CMK (cell line): ENCODE results near the gene TICRR.

ENCODE experiments used
- DNase-seq: peaks from one replicate; pipeline ENCODE4 v3.0.0-alpha.2; 2010; ENCODE audit warnings: low read depth

Gene TICRR

DNA sequence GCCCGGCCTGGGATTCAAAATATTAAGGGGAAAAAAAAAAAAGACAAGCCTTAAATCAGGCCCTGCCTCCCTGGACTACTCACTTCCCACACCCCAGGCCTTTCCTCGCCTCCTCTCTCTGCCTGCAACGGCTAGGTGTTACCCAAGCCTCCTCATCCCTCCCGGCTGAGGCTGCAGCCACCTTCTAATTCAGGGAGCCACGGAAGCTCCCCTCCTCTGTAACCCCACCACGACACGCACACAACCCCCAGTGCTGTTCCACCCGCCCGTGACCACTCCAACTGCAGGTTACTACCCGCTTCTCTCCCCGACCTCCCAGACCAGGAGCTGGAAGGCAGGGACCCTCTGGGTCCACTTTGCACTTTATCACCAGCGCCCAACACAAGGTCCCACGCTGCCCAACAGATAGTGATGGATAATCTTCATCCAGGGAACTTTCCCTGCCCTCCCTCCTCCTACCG lies 79.1 kb downstream of the TICRR start:
- no peak for DNase-seq

DNA sequence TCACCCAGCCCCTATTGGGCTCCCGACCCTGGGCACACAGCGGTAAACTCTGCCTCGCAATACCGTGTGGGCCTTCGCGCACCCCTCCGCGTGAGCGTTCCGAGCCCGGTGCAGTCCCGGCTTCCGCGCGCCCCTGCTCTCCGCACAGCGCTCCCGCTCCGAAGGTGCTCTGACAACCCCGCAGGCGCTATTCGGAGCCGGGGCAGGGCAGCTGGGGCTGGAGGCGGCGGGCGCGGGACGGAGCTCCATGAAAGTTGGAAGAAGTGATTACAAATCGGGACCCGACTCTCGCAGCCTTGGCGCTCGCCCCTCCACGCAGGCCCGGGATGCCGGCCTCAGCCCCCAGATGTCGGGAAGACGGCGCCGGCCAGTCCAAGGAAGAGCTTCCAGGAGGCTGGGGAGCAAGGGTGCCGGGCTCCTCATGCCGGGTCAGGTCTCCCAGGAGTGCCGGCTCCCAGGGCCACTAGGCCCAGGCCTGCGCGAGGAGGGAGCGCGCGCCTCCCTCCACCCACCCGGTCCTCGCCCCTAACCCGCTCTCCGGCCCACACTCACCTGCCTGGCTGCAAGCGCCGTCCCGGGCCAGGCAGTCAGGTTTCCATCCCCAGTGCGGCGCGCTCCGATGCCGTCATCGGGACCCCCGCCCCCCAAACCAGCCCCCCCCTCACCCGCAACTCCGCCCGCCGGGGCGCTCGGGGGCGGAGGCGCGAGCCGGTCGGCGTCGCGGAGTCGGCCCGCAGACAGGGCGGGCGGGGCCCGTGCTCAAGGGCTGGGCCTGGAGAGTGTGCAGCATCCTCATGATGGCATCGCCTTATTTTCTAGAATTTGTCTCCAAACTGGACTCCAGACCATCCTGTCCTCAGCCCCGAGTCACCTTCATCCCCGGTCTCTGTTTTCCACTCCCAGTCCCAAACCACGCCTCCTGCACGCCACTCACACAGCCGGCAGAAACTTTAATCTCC lies 79.9 kb downstream of the TICRR start, which contains the start of gene KIF7:
TSS of gene KIF7 (minus strand) at position 621 of the 959 bp plus-strand sequence. CDS start 2,537 bp downstream, outside the sequence.
- peak; percentile 41 for DNase-seq

DNA sequence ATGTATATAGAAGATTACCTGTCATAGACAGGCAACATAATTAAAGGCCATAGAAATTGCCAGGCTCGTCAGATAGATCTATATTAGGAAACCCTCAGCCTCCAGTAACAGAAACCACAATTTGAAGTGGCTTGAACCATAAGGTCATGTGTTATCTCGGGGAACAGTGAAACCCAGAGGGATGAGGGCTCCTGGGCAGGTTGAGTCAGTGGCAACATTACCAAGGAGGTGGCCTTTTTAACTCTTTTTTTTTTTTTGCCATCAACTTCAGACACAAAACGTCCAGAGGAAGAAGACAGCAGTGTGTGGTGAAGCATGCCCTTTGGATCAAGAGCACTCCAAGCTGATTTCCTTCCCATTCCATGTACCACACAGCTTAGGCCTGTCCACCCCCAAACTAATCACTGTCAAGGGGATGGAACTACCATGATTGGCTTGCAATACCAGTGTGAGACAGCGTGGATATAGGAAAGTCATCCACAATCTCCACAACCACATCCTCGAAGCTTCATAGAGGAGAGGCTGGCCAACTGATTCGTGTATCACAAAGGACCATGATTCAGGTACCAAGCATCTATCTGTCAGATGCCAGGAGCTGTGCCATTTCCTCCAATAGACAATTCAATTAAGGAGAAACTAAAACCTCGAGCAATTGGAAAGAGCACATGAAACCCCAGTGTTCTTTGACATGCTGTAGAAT lies 81.0 kb downstream of the TICRR start:
- DNase-seq = no peak

DNA sequence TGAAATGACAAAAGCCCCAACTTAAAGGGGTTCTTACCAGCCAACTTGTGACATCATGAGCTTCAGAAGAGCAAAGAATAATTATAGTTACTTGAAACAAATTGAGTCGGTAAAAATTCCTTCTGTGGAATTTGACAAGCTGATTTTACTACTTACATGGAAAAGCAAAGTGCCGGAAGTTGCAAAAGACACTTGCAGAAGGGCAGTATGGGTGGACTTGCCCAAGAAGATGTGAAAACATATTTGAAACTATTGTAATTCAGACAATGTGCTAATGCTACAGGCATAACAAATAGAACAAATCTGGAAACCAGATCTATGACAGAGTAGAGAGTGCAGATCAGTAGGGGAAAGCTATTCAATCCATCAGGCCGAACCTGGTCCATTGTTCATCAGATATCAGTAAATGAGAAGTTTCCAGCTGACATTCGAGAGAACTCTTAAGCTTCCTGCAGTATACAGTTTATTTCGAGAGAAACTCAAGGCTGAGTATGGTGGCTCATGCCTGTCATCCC lies 82.5 kb downstream of the TICRR start:
- DNase-seq = no peak

DNA sequence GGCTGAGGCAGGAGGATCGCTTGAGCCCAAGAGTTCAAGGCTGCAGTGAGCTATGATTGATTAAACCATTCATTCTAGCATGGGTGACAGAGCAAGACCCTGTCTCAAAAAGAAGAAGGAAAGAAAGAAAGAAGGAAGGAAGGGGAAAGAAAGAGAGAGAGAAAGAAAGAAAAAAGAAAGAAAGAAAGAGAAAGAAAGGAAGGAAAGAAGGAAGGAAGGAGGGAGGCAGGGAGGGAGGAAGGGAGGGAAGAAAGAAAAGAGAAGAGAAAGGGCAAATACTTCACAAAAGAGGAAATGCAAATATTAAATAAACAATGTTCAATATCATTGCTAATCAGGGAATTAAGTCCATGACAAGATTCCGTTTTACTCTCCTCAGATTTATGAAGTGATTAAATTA lies 84.0 kb downstream of the TICRR start:
- DNase-seq = no peak

DNA sequence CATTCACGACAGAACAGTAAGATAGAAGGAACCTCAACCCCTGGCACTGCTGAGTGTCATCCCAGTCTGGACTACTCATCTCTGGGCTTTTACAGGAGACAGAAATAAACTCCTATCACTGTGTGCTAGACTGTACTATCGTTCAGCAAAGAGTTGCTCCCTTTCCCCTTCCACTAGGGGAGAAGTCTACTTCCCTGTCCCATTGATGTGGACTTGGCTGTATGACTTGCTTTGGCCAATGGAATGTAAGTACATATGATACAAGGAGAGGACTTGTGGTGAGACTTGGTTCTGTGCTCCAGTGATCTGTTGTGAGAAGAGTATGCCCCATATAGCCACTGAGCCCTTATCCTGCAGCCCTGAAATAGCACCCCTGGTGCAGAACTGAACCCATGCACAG lies 85.3 kb downstream of the TICRR start:
- DNase-seq = no peak

DNA sequence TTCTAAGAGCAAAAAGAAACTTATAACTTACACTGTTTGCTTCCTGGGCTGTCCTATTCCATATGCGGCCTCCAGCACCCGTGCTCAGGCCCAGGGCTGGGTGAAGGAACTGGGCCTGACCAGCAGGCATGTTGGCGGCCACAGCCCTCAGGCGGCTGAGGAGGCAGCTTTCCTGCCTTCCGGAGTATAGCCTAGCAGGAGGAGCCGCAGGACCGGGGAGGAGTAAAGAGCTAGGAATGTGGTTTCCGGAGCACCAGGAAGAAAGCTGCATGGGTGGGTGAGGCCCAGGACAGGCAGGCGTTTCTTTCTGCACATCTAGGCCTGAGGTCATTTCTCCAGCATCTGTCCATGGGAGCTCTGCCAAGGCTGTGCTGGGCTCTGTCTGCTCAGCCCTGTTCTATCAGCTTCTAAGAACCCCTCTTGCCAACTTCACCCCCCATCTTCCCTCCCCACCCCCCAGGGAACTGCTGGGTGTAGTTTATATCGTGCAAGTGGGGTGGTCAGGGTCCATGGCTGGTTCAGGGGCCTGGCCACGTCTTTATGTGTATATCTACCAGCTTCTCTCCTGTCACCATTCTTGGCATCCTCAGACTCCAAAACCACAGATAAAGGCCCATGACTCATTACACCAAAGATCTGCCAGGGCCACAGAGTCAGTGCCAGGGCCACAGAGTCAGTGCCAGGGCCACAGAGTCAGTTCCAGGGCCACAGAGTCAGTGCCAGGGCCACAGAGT lies 87.8 kb downstream of the TICRR start:
- DNase-seq = no peak

DNA sequence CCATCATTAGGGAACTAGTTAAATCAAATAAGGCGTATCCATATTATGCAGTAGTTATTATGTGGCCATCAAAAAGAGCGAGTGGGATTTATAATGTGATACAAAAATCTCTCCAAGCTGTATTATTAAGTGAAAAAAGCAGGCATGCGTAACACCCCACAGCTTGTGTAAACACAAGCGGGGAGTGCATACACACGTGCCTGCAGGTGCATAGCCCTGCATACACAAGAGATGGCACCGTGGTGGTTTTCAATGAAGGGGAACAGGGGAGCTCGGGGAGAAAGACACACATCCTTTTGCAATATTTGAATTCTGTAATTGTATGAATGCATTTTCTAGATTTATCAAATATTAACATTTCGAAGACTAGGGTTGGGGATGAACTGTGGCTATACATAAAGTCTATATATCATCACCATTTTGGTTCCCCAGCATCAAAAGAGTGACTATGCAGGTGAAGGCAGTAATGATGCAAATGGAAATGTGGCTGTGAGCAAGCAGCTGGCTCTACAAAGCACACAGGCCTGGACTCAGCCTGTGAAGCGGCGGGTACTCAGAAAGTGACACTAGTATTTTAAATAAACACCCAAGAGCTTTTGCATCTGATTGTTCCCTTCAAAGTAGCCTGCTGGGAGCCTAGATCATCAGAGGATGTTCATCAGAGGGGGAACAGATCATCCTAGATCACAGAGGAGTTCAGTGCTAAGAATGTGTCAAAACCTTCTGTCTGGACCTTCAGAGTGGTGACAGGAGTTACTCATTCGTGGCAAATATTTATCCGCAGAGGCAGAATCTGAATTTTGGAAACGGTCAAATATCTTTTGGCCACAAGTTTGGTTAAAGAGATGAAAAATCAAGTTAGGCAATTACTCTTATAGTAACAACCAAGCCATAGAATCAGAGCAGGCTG lies 89.4 kb downstream of the TICRR start:
- DNase-seq = no peak

DNA sequence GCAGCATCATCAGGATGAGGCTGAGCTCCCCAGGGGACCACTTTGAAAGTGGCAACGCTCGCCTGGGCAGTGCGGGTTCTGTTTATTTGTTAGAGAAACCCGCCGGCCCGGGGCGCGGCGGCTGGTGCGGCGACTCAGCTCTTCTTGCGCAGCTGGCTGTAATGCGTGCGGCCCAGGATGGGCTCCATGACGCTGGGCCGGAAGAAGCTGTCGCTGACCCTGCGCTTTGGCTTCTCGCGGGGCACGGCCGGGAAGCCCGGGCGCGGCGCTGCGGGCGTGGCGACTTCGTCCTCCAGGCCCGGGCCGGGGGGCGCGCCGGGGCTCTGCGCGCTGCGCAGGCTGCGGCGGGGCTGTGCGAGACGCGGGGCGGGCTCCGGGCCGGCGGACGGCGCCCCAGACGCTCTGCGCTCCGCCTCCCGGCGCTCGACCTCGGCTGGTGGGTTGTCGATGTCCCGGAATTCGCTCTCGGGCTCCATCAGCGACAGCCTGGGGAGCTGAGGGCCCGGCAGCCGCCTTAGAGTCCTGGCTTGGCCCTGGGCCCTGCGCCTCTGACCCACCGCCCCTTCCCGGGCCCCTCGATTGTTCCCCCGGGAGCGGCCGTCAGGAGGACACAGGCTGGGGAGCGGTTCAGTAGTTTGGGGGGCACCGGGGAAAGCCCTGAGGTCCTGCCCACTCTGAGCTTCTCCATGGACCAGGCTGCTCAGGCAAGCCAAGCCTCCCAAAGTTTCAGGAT lies 90.3 kb downstream of the TICRR start:
- DNase-seq = no peak

DNA sequence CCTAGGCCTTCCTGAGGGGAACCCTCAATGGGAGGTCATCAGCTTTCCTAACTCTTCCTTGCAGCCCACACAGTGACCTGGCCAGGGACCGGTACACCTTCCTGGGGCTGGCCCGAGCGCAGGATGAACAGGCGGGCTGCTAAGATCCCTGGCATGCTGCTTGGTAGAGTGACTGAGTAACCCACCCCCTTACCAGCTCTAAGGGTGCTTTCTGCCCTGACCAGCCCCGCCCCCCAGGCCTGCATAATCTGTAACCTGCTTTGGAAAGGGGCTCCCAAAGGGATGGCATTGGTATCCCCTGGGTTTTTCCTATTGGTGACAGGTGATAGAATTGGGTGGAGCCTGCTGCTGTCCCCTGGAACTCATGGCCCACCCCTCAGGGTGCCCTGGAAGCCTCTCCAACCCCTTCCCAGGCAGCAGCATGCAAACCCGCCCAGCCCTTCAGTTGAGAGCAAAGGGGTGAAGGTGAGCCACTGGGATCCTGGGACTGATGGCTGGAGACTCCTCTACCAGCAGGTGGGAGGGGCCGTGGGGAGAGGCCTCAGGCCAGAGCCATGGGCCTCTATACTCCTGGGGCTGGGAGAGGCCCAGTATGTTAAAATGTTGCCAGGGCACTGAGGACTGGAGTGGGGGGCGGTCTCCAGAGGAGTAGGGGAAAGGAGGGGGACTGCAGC lies 91.1 kb downstream of the TICRR start:
- DNase-seq = no peak

DNA sequence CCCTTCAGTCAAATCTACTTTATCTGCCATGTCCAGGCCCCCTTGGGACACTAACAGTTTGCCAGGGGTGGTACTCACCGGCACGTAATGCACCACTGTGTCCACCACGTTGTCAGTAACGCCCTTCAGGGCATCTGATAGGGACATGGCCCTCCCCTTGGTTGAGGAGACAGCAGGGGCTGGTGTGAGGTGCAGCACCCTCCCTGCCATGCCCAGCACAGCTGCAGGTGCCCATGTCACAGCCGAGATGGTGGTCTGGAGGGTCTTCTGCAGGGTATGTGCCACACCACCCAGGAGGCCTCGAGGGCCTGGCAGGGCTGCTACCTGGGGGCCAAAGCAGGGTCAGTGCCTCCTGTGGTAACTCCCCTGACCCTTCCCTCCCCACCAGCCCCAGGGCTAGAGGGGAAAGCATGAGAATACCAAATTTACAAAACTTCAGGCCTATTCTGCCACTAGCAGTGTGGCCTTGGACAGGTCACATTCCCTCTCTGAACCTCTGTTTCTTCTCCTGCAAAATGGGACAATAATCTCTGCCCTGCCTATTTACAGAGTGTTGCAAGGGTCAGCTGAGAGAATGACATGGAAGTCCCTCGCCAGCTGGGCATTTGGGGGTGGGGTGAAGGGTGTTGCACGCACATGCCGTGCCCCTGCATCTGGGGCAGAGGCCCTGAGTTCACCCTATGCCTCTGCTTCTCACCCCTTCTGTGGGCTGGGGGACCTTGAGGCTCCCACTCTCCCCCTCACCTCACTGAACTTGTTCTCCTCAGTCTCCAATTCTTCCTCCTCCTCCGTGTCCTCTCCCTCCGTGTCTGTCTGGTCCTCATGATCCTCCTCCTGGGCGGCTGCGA lies 91.8 kb downstream of the TICRR start:
- DNase-seq = no peak

DNA sequence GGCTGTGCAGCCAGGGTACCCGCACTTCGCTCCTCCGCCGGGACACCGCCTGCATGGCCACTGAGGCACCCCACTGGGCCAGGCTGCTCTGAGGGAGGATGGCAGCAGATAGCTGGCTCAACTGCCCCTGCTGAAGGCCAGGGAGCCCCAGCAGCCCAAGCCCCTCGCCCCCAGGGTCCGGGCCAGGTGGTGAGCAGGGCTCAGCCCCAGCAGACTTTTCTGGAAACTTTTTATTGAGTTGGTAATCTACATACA lies 92.4 kb downstream of the TICRR start:
- no peak for DNase-seq

DNA sequence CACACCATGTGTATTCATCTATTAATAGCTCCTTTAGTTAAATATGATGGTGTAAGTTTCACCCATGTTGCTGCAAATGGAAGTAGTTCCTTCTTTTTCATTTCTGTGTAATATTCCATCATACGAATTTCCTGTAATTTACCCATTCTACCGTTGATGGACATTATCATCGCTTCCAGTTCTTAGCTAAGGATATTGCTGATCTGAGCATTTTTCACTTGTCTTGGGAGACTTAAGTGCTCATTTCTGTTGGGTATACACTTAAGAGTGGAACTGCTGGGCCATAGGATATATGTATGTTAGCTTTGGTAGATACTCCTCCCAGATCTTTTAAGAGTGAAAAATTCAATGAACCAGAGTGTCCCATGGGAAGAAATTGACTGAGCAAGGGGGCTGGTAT lies 92.9 kb downstream of the TICRR start:
- DNase-seq = no peak

DNA sequence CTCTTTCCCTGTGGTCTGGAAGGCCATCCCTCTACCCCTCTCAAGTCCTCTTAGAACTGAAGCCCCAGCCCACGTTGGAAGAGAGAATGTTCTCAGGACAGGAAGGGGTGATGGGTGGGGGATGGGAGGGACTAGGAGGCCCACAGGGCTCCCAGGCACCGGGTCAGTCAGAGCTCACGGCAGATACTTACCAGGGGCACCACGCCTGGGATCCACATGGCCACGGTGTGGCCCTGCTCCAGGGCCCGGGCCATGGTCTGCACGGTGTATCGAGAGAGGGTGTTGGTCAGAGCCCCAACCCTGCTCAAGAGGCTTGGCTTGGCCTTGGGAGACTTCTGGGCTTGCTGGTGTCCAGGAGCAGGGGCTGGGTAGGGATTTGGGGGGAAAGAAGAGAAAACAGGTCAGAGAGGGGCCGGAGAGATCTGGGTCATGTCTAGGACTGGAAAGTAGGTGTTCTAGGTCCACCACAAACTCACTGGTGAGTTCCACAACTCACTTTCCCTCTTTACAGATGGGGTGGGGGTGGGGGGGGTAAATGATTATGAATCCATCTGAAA lies 94.1 kb downstream of the TICRR start:
- DNase-seq = no peak

DNA sequence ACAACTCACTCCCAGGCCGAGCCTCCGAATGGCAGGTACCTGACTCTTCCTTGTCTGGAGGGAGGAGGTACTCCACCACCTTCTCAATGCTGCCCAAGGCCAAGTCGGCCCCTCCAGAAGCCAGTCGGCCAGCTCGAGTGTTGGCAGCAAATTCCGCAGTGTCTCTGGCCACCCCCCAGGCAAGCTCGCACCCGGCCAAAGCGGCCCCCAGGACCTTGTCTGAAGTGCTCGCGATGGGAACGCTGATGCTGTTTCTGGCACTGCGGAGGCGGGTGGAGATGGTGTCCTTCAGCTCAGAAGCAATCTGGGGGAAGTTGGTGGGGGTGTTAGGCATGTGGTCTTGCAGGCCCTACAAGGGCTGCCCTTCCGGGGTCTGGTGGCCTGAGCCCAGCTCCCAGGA lies 94.7 kb downstream of the TICRR start:
- no peak for DNase-seq

DNA sequence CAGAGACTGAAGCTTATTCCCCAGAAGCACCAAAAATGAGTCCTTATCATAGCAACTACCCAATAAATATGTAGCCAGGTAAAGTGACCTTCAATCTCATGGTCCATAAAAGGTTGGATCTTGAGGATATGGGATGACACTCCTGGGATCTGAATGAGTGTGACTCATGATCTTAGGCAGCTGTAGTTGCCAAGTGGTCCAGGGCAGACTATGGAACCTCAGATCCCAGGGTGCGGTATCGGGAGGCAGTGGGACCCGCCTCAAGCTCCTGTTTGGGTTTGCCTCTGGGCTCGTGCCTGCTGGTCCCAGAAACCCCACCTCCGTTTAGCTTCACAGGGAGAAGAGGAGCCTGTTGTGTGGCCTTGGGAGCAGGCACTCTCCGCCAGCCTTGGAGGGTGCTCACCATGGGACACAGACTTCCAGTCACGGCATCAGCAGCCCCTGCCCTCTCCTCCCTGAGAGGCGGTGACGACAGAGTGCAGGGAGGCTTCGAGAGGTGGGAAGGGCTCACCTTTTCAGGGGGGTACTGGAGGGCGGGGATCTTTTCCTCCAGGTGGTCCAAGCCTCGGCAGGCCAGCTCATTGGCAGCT lies 95.8 kb downstream of the TICRR start:
- DNase-seq = no peak

DNA sequence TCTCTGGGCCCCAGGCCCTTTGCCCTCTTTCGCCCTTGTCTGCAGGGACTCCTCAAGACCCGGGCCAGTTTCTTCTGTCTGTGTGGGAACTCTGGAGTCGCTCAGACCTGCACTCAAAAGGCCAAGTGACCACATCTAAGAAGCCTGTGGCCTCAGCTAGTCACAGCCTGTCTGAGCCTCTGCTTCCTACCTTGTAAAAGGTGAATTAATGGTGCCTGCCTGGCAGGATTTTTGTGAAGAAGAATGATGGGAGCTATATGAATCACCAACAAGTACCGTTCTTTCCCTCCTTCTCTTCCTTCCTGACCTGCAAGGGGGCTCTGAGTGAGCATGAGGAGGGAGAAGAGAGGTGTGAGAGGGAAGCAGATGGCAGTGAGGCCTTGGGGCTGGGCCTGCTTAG lies 96.4 kb downstream of the TICRR start:
- no peak for DNase-seq
